DMS79 (cell line): ENCODE results near the gene CTTNBP2.
A peak's percentile ranks its signal among the peaks of the same experiment; 100 is the strongest.

ENCODE experiments used
- DNase-seq: peaks from one replicate; lab custom pipeline; 2025; lab: John Stamatoyannopoulos, UW

CTTNBP2 gene

GRCh38 chr7:117873310-117874190 lies at the start of gene CTTNBP2:
CTTNBP2 (minus strand) TSS chr7:117873441; CDS start chr7:117873415, 26 bp downstream.
- DNase-seq = peak; percentile 46

- no peak for DNase-seq
These were observed 43.1 kb upstream of the CTTNBP2 start for GRCh38 chr7:117916309-117916708.

- DNase-seq = no peak
These were observed 39.2 kb upstream of the CTTNBP2 start for GRCh38 chr7:117912421-117912820.

- no peak for DNase-seq
These were observed 35.0 kb upstream of the CTTNBP2 start for GRCh38 chr7:117908031-117908795.

- no peak for DNase-seq
These were observed 33.9 kb upstream of the CTTNBP2 start for GRCh38 chr7:117907049-117907640.

- DNase-seq = no peak
These were observed 29.2 kb upstream of the CTTNBP2 start for GRCh38 chr7:117902314-117902889.

- peak; percentile 57 for DNase-seq
These were observed 28.0 kb upstream of the CTTNBP2 start for GRCh38 chr7:117901089-117901797.

GRCh38 chr7:117896339-117896738 lies 23.1 kb upstream of the CTTNBP2 start:
- peak; percentile 43 for DNase-seq

- DNase-seq = no peak
These were observed 22.0 kb upstream of the CTTNBP2 start for GRCh38 chr7:117895276-117895675.

GRCh38 chr7:117894037-117894436 lies 20.8 kb upstream of the CTTNBP2 start:
- DNase-seq = no peak

GRCh38 chr7:117892821-117893220 lies 19.6 kb upstream of the CTTNBP2 start:
- no peak for DNase-seq

- DNase-seq = no peak
These were observed 16.4 kb upstream of the CTTNBP2 start for GRCh38 chr7:117889611-117890010.

GRCh38 chr7:117888627-117889026 lies 15.4 kb upstream of the CTTNBP2 start:
- DNase-seq = no peak

- DNase-seq = no peak
These were observed 9.4 kb upstream of the CTTNBP2 start for GRCh38 chr7:117882594-117882993.

- DNase-seq = no peak
These were observed 3.5 kb upstream of the CTTNBP2 start for GRCh38 chr7:117876761-117877160.

GRCh38 chr7:117875566-117875965 lies 2.3 kb upstream of the CTTNBP2 start:
- DNase-seq = peak; percentile 33

GRCh38 chr7:117874191-117874700 lies 1.0 kb upstream of the CTTNBP2 start:
- no peak for DNase-seq

GRCh38 chr7:117872561-117873309 lies 506 bp downstream of the CTTNBP2 start:
- DNase-seq = peak; percentile 57

- DNase-seq = peak; percentile 70
These were observed 1.3 kb downstream of the CTTNBP2 start for GRCh38 chr7:117871778-117872538.

- no peak for DNase-seq
These were observed 1.9 kb downstream of the CTTNBP2 start for GRCh38 chr7:117871401-117871777.
